ENCODE measurements around the gene PIEZO1. TPM values are rescaled to one million over a fixed set of nuclear protein-coding genes. Genes with fewer than 3 reads are reported as not detected.
"Not testable (repeated sequence)": the region's sequence is repeated elsewhere in the genome, so short reads cannot be mapped to it uniquely, and the experiment has no call there.

Gene PIEZO1
- polyA plus RNA-seq, 4 donors, result 25.6 to 46.9 (median 36.0) TPM

DNA sequence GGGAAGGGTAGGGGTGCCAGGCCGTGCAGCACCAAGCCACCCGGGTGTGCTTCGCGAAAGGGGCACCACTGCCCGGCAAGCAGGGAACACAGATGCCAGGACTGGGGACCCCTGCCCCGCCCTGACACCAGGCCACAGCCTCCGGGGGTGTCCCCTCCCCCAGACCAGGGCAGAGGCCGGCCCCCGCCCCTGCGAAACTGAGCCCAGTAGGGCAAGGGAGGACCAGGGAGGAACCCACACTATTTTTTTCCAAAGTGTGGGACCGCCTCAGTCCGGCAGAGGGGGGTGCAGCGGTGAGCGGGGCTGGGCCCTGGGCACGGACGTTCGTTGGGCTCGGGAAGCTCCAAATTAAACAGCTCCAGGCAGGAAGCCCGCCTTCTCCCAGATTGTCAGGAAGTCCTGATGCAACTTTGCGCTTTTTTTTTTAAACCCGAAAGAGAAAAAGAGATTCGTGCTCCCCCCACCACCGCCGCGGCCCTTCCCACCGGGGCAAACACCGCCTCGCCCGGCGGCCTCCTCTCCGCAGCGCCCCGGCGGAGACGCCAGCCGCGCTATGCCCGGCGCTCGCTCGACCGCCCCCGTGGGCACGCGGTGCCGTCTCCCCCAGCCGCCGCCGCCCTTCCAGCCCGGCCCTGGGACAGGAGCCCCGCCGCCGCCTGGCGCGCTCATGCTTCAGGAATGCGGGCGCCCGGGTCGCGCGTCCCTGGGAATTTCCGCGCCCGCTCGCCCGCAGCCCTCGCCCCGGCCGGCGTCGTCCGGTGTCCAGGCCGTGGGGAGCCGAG, 755 bp downstream of the PIEZO1 start:
- DNase-seq (ENCODE audit: low read depth in 4 of 4, low spot score in 3 of 4), result no peak

DNA sequence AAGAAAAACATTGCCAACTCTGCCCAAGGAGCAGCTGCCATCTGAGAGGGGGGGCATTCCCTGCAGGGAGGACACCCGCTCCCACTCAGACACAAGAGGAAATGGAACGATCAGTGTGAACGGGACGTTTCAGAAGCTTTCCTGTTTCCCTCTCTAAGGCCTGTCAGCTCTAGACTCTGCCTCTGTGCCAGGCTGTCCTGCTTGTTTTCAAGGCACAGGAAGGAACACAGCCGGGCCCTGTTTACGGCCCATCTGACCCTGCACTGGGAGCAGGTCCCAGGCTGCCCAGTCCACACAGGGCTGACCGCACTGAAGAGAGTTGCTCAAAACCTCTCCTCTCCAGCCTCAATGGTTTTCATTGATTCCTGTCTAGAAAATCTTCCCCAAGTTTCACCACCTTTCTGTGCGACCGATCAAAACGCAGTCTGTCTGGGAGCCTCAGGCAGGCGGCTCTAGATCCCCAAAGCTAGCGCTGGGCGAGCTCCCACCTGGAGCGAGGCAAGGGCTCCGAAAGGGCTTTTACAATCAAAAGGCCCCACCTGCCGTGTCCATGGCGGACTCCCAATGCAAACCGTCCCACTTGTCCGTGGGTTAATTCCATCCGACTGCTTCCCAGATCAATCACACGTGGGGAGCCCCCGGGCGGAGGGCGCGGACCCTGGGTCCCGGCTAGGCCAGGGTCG, 1.5 kb downstream of the PIEZO1 start:
- no peak for DNase-seq (ENCODE audit: low read depth in 4 of 4, low spot score in 3 of 4)

DNA sequence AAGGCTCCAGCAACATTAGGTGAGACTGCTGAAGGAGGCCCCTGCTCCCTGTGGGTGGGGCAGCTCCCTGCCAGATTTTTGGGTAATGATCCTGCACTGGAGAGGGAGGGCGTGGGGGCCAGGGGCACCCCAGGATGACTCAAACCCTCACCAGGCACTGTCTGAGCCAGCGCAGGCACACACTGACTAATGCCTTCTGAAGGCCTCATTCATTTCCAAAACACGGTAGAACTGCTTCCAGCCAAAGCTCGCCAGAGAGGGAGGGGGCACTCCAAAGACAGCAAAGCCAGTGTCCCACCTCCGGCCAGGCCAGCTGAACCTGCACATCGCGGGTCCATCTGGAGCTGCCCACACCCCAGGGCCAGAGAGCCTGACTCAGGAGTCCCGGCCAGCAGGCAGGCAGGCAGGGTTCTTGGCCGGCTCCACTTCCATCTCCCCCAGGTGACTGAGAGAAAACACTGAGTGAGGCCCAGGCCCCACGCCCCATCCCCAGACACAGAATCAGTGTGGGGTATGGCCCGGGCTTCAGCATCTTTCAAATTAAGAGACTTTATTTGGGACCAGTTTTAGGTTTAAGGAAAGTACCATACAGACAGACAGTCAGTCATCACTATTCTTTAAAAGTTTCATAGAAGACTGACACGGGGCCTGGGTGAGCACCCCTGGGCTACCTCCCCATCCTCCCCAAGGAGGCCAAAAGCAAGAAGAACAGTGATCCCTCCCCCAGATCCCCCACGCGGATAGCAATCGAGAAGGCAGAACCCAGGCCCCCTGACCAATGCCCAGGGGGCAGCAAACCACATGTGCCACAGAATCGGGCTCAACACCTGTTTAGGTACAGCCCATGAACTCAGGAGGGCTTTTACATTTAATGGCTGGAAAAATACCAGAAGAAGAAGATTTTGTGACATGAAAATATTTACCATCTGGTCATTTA, 2.3 kb downstream of the PIEZO1 start:
- DNase-seq (ENCODE audit: low read depth in 4 of 4, low spot score in 3 of 4), result no peak

DNA sequence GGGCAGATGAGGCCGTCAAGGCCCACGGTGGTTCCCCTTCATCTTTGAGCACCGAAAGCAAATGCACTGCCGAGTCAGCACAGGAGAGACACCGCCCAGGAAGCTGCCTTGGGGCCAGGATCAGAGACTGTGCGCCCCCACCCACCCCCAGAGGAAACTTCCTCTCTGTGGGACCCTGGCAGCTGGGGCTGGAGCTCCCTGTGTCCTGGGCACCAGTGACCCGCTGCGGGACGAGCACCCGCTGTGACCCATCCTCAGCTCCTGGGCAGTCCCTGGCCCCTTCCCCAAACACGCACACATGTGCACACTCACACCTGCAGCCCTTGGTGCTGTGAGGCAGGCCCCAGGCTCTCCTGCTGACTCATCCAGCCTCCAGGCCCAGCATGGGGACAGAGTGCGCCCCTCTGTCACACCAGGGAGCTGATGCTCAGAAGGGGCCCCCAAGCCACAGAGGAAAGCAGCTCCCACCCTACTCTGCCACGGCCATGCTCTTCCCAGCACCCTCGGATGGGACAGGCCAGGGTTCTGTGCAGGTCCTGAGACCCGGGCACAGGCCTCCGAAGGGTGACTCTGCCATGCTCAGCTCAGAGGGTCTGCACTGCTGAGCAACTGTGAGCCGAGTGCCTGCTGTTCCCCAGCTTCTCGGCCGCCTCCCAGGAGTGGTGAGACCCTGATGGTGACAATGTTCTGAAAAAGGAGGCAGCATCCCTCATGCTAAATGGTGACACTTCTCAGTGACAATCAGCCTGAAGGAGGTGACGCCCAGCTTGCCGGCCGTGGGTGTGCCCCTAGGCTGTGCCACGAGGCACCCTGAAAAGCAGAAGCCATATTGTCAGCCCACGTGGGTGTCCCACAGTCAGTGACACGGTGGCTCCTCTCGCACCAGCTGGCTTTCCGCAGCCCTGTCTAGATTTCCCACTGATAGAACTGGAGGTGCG, 3.6 kb downstream of the PIEZO1 start:
- no peak for DNase-seq (ENCODE audit: low read depth in 4 of 4, low spot score in 3 of 4)

DNA sequence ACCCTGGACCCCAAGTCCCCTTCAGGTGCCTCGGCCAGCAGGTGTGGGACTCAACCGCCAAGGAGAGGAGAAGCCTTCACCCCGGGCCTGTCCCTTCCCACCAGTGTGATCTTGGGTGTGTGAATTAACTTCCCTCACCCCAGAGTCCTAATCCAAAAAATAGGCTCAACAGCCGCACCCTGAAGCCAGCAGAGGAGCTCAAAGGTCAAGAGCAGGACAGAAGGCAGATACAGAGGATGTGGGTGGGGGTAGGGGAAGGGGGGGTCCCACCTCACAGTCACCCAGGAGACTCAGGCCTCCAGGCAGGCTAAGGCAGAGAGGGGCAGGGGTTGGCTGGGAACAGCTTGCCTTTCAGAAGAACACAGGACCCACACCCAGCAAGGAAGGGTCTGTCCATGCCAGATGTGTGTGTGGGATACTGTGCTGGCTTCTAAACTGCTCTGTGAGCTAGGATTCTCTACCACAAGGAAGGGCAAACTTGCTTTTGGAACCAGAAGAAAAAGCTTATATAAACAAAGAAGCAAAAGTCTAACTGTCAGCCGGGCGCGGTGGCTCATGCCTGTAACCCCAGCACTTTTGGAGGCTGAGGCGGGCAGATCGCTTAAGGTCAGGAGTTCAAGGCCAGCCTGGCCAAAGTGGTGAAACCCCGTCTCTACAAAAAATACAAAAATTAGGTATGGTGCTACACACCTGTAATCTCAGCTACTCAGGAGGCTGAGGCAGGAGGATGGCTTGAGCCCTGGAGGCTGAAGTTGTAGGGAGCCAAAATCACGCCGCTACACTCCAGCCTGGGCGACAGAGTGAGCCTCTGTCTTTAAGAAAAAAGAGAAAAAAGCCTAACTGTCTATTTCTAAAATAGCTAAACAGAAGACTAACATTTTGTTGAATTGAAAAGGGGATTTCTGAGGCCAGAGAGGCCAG, 4.6 kb downstream of the PIEZO1 start:
- no peak for DNase-seq (ENCODE audit: low read depth in 4 of 4, low spot score in 3 of 4)

DNA sequence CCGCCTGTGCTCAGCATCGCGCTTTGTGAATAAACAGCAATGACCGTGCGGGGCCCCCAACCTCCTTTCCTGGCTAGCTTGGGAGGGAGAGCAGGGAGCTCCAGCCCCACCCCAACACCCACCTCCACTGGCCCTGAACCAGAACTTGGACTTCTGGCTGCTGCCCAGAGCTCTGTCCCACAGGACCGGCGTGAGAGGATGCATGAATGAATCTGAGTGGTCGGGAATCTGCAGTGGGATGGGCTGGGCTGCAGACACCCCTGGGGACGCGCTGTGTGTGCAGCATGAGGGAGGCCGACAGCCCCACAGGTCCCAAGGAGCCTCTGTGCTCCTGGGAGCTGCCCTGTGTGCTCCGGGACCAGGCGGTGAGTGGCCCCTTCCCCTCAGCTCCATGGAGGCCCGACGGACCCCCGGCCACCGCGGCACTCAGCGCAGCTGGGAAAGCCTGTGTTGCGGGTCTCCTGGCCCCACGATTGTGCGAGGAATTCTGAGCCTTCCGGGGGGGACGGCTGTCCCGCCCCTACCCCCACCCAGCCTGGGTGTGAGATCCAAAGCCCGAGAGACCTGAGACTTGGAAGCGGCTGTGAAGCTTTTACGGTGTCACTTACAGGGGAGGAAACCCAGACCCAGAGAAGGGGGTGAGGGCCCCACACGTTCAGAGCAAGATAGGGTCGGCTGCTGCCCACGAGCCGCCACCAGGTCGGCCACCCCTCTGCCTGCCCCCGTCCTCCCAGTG, 5.4 kb downstream of the PIEZO1 start:
- DNase-seq (ENCODE audit: low read depth in 4 of 4, low spot score in 3 of 4), result no peak

DNA sequence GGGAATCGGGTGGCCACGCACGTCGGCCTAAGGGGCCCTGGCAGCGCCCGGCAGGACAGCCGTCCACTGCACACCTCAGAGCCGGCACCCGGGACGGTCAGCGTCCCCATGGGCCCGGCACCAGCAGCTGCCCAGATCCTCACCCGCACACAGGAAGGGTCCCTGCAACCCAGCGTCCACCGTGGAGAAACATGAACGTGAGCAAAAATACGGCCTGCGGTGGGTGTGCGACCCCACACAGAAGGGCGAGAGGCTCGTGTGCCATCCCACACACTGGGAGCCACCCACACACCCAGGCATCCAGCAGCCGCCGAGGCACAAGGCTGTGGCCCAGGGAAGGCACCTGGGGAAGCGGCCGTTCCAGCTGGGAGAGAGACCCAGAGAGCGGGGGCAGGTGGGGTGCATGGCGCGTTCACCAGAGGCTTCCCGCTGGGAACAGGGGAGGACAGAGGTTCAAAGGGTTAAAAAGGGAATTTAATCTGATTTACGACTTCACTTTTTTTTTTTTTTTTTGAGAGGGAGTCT, 6.4 kb downstream of the PIEZO1 start:
- DNase-seq (ENCODE audit: low read depth in 4 of 4, low spot score in 3 of 4), result no peak

DNA sequence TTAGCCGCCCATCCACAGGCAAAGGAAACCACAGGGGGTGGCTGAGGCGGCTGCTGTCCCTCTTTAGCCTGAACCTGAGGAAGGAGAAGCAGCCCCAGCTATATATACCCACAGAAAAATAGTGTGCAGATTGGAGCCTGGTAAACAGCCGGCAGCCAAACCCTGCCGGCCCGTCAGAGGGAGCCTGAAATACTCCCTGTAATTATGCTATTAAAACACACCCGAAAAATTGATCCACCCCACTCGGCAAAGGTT, 6.8 kb downstream of the PIEZO1 start:
- no peak for DNase-seq (ENCODE audit: low read depth in 4 of 4, low spot score in 3 of 4)

DNA sequence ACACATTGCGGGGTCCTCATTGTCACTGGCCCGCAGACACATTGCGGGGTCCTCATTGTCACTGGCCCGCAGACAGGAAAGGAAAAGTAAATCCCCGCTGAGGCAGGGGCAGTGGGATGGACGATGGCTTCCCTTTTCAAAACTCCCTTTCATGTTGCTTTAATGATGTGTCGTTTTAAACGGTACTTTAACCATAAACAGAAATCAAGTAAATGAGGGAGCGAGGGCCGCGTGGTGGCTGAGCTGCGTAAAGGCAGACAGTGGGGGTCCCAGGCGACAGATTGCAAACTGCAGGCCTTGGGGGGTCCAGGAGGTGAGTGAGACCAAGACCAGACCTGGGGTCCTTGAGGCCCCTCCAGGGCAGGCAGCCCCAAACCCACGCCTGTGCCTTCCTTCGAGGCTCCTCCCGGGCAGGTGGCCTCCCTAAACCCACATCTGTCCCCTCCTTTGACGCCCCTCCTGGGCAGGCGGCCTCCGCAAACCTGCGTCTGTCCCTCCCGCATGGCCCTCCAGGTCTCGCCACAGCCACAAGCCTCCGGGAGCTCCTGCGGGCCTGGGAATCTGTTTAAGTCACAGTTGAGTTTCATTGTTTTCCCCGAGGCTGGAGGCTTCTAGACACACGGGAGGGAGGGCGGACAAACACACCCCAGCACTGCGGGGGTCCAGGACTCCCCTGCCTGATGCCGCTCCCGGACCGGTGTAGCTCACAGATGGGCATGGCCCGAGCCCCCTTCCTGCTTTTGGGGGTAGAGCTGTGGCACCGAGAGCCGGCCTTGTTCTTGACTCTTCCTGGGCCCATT, 7.3 kb downstream of the PIEZO1 start:
- DNase-seq (ENCODE audit: low read depth in 4 of 4, low spot score in 3 of 4), result no peak

DNA sequence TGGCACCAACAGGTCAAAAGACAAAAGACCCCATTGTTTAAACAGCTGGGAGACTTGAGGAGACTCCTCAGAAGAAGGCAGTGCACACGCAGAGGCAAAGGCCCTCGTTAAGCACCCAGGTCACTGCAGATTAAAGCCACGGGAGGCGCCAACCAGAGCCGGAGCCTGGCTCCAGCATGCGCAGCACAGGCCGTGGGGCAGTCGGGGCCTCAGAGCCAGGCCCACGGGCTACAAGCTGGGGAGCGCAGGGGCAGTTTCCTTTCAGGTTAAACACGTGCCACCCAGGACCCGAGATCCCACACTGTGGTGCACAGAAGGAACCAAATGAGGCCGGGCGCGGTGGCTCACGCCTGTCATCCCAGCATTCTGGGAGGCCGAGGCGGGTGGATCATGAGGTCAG, 9.2 kb downstream of the PIEZO1 start:
- DNase-seq (ENCODE audit: low read depth in 4 of 4, low spot score in 3 of 4), result no peak

DNA sequence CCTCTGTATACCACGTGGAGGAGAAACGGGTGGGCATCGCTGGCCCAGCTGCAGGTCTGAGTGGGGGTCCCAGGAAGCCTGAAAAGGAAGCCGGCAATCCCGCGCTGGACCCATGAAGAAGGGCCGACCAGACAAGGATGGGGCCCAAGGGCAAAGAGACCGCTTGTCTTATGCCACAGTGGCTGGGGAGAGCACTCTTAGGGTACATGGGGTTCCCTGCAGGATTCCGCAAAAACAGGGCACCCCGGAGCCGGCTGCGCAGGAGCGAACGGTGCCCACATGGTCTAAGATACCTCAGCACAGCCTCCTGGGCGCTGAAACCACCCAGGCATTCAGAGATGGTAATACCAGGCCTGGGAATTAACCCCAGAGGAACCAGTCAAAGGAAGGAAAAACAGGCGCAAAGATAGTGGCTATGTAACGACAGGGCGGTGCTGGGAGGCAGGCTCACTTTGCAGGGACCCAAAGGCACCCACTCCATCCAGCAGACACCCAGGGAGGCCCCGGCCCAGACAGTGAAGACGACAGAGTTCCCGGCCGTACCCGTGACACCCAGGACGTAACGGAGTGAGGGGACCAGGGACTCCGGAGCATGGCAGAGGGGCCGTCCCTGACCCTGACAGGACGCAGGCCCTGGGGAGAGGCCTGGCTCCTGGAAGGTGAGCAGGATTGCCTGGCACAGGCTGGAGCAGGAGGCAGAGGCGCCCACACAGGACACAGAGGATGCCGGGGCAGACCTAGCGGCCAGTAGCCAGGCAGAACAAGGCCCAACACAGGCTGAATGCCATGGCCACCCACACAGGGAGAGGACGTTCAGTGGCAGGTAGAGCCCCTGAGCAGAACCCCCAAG, 10.3 kb downstream of the PIEZO1 start:
- DNase-seq (ENCODE audit: low read depth in 4 of 4, low spot score in 3 of 4), result no peak

DNA sequence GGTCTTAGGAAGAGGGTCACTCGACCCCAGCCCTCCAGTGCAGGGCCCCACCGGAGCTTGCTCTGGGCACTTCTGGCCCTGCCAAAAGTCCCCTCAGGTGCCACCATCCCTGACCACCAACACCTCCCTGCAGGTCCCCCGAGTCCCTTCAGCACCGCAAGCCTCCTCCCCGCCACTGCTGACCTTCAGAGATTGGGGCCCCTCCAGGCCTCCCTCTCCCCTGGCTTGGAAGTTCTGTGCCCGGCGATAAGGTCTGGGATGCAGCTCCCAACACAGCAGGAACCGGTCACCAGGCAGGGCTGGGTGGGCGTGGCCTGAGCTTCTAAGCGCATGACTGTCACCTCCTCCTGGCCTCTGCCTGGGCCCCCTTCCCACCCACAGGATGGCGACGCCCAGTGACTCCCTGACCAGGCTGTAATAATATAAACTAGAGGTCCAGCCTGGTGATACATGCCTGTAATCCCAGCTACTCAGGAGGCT, 11.2 kb downstream of the PIEZO1 start:
- no peak for DNase-seq (ENCODE audit: low read depth in 4 of 4, low spot score in 3 of 4)

DNA sequence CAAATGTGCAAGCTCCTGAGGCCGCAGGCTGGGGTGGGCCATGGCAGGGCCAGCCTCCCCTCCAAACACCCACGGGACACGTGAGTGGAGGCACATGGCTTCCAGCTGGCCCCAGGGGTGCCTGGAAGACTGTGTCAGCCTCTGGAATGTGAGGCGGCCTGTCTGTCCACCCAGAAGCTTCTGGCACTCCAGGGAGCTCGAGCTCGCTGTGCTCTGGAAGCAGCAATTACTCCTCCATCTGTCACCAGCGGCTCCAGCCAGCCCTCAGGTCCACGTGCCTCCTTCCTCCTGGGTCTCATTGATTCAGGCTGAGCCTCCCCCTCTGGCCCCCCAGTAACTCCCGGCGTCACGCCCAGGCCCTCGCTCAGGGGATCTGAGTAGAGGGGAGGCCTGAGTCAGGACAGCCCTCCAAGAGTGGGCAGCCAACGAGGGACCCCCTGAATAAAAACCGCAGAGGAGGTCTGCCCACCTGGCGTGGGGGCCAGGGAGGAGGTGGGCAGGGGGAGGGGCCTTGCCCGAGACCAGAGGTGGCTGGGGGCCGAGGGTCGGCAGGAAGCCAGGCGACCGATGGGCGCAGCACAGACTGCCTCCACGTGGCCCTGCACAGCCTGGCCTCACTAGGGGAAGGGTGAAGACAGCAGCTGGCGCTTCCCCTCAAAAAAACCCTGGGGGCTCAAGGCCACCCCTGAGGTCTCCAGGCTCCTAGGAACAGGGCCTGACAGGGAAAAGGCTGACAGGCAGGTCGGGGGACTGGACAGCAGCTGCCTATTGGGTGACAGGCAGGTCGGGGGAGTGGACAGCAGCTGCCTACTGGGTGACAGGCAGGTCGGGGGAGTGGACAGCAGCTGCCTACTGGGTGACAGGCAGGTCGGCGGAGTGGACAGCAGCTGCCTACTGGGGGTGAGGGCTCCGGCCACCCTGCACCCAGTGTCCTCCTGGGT, 11.9 kb downstream of the PIEZO1 start:
- no peak for DNase-seq (ENCODE audit: low read depth in 4 of 4, low spot score in 3 of 4)

DNA sequence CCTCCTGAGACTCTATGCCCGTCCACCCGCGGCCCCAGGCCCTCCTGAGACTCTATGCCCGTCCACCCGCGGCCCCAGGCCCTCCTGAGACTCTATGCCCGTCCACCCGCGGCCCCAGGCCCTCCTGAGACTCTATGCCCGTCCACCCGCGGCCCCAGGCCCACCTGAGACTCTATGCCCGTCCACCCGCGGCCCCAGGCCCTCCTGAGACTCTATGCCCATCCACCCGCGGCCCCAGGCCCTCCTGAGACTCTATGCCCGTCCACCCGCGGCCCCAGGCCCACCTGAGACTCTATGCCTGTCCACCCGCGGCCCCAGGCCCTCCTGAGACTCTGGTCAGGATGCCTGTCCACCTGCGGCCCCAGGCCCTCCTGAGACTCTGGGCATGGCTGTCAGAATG, 13.2 kb downstream of the PIEZO1 start:
- DNase-seq (ENCODE audit: low read depth in 4 of 4, low spot score in 3 of 4), result not testable (repeated sequence)

DNA sequence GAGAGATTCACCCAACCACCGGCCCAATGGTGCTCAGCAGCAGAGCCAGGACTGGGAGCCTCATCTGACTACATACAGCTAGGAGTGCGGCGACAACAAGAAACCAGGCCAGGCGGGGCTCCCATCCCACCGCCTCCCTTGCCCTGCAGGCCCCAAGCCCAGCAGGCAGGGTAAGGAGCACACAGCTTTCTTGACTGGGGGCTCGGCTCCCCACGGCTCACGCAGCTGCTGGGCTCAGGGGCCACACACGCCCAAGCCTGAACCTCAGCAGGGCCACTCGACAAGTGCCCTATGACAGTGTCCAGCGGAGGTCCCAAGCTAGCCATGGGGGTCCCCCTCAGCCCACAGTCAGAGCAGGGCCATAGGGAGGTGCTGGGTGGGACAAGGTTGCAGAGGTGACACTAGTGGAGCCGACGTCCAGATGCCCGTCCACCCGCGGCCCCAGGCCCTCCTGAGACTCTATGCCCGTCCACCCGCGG, 13.7 kb downstream of the PIEZO1 start:
- DNase-seq (ENCODE audit: low read depth in 4 of 4, low spot score in 3 of 4), result no peak

Data from left renal pelvis (tissue), 4 donors.